AML-193 (cell line): ENCODE results near the gene PIGM.

Experiments used
- DNase-seq, 2 experiments: peaks; one replicate each; lab custom pipeline; 2025; lab: John Stamatoyannopoulos, UW

Gene PIGM

DNA sequence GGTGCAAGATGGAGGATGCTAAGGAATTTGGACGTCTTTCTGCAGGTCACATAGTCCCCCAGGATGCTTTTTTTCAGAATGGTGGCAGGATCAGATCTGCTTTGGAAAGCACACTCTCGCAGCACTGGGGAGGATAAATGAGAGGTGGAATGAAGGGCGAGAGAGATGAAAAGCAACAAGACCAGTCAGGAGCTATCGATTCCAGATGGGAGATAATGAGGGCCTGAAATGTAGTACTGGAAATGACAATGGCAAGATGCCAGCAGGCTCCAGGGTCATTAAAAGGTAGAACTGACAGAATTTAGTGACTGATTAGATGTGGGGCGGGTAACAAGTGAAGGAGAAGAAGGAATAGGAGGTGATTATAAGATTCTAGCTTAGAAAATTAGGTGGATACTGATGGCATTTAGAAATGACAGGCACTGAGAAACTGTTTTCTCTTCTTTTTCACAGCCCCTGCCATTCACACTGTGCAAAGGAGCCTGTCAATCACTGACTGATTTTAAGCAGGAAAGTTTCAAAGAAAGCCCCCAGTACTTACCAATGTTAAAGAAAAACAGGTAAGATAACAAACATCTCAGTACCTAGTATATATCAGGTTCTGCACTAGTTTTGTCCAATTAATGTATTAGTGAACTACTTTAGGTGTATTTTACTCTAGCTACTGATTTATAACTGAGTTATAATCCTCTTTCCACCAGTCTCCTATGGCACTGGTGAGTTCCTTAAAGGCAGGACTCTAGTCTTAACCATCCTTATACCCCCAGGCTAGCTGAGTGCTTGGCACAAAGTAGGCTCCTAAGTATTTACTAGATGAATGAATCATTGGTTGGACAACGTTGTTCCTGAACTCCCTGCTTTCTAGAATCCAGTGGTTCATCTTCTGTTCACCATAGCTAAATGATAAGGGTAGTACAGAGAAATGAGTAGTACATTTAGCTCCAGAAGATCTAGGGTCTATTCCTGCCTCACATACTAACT lies 9.2 kb downstream of the PIGM start:
- no peak for DNase-seq

DNA sequence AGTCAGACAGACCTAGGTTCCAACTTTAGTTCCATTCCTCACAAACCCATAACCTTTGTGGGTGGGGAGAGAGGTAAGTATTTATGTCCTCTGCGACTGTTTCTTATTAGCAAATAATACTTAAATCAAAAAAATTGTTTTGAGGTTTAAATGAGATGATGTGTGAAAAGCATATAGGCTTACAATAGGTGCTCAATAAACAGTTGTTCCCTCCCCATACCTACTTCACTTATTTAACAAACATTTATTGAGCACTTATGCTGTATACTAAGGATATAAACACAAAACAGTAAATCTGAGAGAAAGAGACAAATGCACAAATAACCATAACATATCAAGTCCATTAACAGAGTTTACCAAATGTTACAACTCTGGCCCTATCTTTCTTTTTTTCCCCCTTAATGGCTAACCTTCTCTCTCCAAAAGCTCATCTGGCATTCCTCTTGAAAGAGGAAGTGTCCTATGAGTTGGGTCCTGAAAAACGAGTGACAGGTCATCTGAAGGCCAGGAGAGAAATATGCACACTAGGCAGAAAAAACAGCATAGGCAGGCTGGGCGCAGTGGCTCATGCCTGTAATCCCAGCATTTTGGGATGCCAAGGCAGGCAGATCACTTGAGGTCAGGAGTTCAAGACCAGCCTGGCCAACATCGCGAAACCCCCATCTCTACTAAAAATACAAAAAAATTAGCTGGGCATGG lies 10.3 kb downstream of the PIGM start:
- no peak for DNase-seq

DNA sequence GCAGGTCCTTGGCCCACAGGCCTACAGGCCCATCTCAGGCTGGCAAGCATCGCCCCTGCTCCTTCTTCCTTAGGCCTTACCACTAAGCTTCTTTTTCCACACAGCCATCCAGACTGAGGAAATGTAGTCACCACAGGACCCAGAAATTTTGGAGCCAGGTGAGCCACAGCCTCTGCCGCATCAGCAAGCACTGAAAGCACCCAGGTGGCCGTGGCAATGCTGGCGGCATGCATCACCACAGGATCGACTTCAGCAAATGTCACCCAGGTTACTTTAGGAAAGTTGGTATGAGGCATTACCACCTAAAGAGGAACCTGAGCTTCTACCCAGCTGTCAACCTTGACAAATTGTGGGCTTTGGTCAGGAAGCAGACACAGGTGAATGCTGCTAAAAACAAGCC lies 11.6 kb downstream of the PIGM start:
- DNase-seq, result no peak

DNA sequence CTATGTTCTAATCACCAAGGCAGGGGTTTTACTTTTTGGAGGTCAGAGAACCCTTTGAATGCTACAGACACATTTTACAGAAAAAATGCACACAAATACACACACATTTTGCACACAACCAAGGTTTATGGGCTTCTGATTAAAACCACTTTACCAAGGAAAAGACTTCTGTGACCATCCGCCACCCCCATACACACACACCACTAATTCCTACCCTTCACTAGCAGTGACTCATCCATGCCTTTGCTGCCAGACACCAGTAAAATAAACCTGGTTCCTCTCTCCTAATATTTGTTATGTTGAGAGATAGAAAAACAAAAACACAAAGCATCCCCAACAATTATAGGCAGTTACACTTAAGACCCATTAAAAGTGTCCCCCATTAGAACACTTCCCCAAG lies 12.9 kb downstream of the PIGM start:
- DNase-seq, result no peak

DNA sequence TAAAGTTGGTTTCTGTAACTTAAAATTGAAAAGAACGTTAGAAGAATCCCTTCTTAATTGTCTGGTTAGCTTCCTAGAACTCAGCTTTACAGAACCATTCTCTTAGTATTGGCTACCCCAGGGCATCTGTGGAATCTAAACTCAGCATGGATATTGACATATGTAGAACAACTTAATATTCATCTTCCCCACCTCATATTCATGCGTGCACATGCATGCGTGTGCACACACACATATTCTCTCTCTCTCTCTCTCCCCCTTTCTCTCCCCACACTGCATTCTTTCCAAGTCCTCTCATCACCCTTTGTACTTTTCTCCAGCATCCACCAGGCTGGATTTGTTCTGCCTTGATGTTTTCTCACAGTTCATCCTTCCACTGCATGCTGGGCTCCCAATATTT lies 13.4 kb downstream of the PIGM start:
- DNase-seq, result no peak

DNA sequence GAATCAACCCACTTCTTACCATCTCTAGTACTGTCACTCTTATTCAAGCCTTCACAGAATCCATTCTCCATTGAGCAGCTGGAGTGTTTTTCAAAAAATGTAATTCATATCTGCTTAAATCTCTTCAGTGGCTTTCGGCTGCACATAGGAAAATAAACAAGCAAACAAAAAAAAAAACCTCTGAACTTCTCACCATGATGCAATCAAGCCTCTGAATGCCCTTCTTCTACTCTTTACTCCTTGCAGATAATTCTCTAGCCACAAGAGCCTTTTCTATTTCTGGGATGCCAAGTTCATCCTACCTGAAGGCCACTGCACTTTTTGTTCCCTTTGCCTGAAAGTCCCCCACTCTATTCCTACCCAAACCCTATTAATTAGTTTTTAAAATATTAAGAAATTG lies 14.2 kb downstream of the PIGM start:
- no peak for DNase-seq

DNA sequence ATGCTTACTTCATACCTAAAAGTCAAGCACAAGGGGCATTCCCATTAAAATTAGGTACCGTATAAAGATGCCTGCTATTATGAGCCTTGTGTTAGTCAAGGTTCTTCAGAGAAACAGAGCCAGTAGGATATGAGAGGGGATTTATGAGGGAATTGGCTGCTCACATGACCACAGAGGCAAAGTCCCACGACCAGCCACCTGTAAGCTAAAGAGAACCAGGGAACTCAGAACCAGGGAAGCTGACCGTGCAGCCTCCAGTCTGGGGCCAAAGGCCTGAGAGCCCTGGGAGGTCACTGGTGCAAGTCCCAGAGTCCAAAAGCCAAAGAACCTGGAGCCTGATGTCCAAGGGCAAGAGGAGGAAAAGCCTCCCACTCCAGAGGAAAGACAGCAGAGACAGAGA lies 20.0 kb downstream of the PIGM start:
- DNase-seq, result no peak

DNA sequence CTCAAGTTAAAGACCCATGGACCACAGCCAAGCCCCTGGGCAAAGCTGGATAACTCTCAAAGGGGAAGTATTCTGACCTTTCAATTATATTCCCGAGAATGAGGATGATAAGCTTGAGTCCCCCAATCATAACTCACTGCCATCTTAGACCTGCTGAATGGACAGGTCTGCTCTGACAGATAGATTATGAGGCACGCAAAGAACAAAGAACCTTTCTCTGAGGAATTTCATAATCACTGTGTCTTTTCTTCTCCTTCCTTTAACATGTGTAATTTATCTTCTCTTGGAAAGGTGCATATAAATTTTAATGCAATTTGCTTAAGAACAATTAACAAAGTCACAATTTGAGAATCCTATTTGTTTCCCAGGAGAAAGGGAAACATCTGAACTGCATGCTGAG lies 22.0 kb downstream of the PIGM start:
- DNase-seq, result no peak

DNA sequence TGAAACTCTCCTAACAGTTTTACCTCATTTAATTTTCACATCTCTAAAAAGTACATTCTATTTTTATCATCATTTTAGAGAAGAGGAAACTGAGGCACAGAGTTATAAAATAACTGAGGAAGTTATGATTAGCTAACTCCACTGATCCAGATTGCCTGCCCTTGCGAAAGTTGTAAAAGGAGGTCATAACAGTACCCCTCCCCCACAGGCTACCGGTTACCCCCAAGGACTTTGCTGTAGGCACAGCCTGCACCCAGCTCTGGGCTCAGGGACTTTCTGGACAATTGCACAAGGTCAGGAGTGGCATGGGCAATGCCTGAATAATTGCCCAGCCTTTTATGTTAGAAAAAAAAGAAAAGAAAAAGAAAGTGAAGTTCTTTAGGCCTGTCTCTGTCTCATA lies 22.7 kb downstream of the PIGM start:
- DNase-seq, result no peak

DNA sequence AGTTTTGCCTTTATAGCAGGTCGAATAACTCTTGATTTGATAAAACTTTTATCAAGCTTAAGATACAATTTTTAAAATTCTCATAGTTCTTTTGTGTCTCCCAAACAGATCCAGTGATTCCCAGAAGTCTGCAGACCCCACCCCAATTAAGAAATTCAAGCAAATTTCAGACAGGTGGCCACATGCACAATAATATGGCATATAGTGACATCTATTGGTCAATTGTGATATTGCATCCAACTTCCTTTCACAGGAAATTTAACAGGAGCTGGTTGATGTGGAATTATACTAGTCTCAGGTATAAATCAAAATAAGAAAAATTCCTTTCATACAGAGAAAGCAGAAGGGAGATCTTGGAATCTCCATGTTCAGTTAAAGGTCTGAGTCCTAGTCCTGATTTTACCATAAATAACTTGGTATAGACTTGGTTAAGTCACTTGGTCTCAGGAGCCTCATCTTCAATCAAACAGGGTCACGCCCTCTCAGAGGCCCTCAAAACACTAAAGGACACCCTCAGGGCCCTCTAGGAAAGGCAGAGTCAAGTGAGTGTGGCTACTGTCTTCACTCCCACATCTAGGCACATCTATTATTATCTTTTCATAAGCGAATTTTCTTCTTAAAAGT lies 24.1 kb downstream of the PIGM start:
- peak; percentile 16 to 22 for DNase-seq

DNA sequence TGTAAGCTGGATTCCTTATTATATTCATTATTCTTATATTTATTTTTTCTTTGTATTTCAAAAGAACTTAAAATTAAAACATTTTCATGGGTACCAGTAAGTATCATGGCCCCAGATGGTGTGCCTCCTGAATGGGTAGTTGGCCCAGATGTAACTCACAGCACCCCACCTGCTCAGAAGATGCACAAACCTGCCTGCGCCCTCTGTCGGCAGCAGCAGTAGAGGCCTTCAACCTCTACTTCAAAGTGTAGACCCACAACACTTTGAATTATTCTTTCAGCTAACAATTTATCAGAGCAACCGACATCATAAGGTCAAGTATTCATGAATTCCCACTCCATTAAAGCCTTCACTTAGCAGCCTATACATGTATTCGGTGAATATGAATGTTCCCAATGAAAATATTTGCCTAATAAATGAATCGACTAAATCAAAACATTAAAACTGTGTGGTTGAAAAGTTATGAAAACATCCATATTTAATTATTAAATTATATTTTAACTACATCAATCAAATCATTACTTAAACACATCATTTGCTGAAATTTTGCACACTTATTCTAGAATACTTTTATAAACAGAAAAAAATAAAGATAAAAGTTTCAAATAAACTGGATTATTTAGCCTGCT lies 25.4 kb downstream of the PIGM start:
- DNase-seq, result peak; percentile 53 to 63

DNA sequence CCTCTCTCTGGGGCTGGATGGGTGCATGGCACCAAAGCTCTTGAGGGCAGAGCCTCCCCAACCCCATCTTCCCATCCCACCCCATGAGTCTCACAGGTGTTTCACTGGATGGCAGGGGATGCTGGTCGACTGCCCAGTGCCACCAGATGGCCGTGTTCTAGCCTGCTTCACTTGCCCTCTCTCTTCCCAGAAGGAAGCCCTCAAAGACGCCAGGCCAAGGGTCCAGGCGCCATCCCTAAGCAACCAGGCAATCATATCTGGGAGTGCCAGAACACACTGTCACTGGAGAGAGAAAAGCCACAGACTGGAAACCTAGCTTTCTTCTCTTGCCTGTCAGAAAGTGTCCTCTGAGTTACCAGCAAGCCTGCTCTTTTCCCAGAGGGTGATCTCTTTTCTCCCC lies 26.7 kb downstream of the PIGM start:
- DNase-seq, result no peak

DNA sequence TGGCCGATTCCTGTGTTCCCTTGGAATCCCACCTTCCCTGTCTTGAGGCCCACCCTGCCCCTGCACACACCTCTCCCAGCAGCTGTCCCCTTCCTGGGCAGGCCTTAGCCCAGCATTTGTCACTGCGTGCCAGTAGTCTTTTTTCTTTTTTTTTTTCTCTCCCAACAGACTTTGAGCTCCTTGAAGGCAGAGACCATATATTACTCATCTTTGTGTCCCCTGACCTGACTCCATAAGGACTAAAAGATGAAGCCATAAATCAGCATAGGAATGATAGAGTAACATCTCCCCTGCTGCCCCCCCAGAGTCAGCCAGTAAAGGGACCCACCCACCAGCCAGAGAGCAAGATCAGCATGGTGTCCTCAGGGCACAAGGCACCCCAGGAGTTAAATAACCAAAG lies 27.4 kb downstream of the PIGM start:
- DNase-seq, result no peak

DNA sequence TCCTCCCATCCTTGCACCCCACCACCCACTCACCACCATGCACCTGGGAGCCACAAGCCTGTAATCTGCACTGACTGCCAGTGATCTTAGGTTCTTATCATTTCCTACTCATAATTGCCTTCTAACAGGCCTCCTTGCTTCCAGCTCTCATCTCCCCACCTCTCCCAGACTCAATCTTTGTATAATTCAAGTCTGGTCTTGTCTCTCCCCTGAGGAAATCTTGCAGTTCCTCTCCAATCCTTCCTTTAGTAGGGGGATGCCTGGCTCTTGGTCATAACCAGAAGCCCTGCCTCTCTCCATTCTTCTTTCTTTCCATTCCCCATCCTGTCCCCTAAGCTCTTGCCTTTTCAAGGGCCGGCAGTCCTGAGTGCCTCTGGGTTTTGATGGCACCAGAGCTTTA lies 27.8 kb downstream of the PIGM start:
- no peak for DNase-seq

DNA sequence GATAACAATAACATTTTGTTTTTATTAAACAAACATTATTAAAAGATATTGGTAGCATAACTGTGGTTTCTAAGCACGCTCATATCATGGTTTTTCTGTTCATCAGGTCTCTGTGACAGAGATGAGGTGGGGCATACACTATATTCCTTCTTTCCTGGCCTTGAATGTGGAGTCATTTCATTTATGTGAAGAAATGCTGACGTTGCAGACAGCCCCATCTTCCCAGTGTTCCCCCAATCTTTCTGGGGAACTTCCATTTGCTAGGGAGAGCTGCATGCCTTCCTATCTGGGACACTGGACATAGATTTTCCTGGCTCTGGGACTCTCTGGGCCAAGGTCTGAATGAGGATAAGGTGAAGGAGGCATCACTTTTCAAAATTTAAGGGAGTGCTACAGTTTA lies 30.4 kb downstream of the PIGM start:
- DNase-seq, result no peak

DNA sequence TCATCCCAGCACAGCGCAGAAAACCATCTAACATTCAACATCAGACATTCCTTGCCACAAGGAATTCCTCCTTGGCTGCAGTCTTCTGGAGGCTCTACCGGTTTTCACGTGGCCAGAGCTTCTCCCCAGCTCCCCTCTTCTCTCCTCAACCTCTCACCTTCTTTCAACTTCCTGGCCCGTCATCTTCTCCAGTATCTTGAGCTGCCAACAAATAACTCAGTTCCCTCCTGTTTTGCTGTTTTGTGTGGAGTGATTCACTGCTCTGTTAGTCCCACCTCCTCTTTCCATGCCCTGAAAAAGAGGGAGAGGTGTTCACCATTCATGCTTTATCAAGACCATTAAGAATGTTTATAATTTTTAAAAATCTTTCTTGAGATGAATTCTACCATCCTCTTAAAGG lies 32.6 kb downstream of the PIGM start:
- no peak for DNase-seq

DNA sequence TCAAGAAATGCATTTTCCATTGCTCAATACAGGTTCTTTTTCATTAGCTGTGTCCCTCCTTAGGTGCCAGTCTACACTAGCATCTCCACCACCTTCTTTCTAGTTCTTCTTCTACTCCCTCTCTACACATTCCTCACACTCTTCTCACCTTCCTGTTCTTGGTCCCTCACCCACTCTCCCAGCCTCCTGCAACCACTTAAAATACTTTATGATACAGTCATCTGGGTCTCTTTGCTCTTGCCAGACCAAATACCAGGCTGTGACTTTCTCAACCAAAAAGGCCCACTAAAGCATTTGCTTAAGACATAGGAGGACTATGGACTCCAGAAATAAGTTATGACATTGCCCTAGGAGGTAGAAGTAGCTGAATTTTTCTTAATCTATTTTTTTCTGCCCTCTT lies 35.1 kb downstream of the PIGM start:
- DNase-seq, result no peak

DNA sequence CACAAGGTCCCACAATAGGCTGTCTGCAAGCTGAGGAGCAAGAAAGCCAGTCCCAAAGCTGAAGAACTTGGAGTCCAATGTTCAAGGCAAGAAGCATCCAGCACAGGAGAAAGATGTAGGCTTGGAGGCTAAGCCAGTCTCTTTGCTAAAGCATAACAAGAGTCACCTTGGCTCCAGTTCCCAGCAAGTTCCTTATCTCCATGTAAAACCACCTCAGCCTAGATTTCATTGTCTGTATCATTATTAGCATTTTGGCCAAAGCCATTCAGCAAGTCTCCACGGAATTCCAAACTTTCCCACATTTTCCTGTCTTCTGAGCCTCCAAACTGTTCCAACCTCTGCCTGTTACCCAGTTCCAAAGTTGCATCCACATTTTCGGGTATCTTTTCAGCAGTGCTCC lies 36.9 kb downstream of the PIGM start:
- no peak for DNase-seq

DNA sequence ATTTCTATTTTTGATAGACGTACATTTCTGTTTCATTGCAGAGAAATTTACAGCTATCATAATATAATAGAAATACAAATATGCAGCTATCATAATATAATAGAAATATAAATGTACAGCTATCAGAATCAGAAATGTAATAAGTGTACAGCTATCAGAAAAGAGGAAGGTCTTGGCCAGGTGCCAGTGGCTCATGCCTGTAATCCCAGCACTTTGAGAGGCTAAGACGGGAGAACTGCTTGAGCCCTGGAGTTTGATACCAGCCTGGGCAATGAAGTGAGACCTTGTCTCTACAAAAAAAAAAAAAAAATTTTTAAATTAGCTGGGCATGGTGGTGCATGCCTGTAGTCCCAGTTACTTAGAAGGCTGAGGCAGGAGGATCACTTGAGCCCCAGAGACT lies 37.9 kb downstream of the PIGM start:
- no peak for DNase-seq

DNA sequence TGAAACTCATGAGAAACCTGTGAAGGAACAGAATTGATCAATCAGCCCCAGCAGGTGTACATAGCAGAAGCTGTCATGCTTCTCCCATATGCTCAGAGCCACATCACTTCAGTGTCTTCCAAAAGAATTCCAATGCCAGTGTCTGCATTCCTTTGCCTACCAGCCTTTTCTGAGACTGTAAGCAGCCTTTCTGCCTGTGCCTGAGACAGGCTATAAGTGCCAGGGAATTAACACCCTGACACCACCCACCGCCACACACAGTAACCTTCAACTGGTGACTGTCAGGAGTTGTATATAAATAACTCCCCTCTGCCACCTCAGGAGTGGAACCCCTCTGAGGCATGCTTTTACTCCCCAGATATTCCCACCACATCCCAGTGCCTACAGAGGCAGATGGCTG lies 39.6 kb downstream of the PIGM start:
- no peak for DNase-seq

DNA sequence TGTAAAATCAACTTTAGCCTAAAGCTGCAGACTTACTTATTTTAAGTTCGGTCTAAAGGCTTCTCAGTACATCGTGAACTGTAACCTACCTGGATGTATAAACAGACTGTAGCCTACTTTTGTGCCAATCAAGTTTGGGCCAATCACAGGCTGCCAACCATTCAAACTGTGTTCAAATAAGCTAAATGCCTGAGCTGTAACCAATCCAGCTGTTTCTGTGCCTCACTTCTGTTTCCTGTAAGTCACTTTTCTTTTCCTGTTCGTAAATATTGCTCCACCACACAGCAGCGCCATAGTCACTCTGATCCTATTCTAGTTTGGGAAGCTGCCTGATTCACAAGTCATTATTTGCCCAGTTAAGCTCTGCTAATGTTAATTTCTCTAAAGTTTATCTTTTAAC lies 40.3 kb downstream of the PIGM start:
- peak; percentile 78 to 83 for DNase-seq

DNA sequence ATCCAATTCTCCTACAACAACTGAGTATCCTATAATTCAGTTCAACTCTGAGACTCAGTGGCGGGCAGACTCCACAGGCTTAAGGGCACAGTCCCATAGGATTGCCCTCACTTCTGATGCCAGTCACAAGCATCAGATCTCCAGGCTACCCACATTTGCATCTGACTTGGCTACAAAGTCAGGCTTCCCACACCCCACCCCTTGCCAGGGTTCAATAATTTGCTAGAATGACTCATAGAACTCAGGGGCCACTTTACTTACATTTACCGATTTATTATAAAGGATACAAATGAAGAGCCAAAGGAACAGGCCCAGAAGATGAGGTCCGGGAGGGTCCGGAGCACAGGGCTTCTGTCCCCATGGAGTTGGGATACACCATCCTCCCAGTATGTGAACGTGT lies 41.8 kb downstream of the PIGM start:
- no peak for DNase-seq

DNA sequence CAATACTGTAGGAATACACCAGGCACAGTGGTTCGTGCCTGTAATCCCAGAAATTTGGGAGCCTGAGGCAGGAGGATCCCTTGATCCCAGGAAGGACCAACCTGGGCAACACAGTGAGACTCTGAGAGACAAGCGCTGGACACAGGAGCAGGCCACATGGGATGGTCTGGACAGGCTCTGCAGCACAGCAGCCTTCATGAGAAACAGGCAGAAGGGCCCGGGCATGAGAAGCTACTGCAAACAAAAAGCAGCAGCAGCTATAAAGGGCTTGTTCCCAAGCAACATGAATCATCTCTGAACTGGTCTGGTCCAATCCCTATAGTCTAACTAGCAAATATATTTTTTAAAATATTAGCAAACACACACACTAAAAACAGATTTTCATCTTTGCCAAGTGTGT lies 42.2 kb downstream of the PIGM start:
- DNase-seq, result no peak
